Measurements from ENCODE around the gene SLC11A2.
A peak's percentile ranks its signal among the peaks of the same experiment; 100 is the strongest.
"Not testable (repeated sequence)": the region's sequence is repeated elsewhere in the genome, so short reads cannot be mapped to it uniquely, and the experiment has no call there.

The SLC11A2 gene

GRCh38 chr12:50988871-50989270, 37.3 kb downstream of the SLC11A2 start:
- DNase-seq: no peak

GRCh38 chr12:50988051-50988450, 38.1 kb downstream of the SLC11A2 start:
- no peak for DNase-seq

GRCh38 chr12:50986966-50987737, 39.0 kb downstream of the SLC11A2 start:
- DNase-seq: peak; percentile 26

- DNase-seq: no peak
These were observed 40.9 kb downstream of the SLC11A2 start for GRCh38 chr12:50985322-50985721.

GRCh38 chr12:50984586-50985298, 41.4 kb downstream of the SLC11A2 start:
- DNase-seq: no peak

- DNase-seq: no peak
These were observed 44.6 kb downstream of the SLC11A2 start for GRCh38 chr12:50981319-50982239.

GRCh38 chr12:50980545-50980944, 45.6 kb downstream of the SLC11A2 start:
- DNase-seq: no peak

GRCh38 chr12:50979369-50980052, 46.7 kb downstream of the SLC11A2 start:
- DNase-seq: peak; percentile 65

GRCh38 chr12:50971946-50972345, 54.2 kb downstream of the SLC11A2 start:
- DNase-seq: no peak

- DNase-seq: no peak
These were observed 61.8 kb downstream of the SLC11A2 start for GRCh38 chr12:50964432-50964831.

- DNase-seq: no peak
These were observed 64.5 kb downstream of the SLC11A2 start for GRCh38 chr12:50961708-50962107.

GRCh38 chr12:50960130-50960529, 66.1 kb downstream of the SLC11A2 start:
- no peak for DNase-seq

GRCh38 chr12:50955697-50956096, 70.5 kb downstream of the SLC11A2 start:
- no peak for DNase-seq

GRCh38 chr12:50955288-50955687, 70.9 kb downstream of the SLC11A2 start:
- DNase-seq: no peak

GRCh38 chr12:50954789-50955188, 71.4 kb downstream of the SLC11A2 start:
- DNase-seq: not testable (repeated sequence)

GRCh38 chr12:50953047-50953446, 73.1 kb downstream of the SLC11A2 start:
- no peak for DNase-seq

- DNase-seq: no peak
These were observed 73.7 kb downstream of the SLC11A2 start, which contains the start of gene HIGD1C for GRCh38 chr12:50952510-50952909. Gene HIGD1C (plus strand): TSS chr12:50952544. CDS start chr12:50953999, 1,455 bp downstream.

GRCh38 chr12:50951112-50951511, 75.1 kb downstream of the SLC11A2 start:
- no peak for DNase-seq

GRCh38 chr12:50949801-50950302, 76.3 kb downstream of the SLC11A2 start:
- DNase-seq: no peak

- DNase-seq: no peak
These were observed 77.4 kb downstream of the SLC11A2 start for GRCh38 chr12:50948798-50949197.

GRCh38 chr12:50947933-50948626, 78.1 kb downstream of the SLC11A2 start:
- no peak for DNase-seq

GRCh38 chr12:50937653-50938052, 88.5 kb downstream of the SLC11A2 start:
- no peak for DNase-seq

All from activated CD4-positive, alpha-beta T cell treated with anti-CD3 and anti-CD28 coated beads, Interleukin-2, amount 50 U/mL, for 16 hours (primary cell).